DMS153 treated with DMSO at 0.1 percent for 48 hours (cell line): ENCODE results near the gene FAM217A.

Experiments used
- DNase-seq: peaks from one replicate; lab custom pipeline; 2025; ENCODE audit not compliant: unreplicated experiment; lab: John Stamatoyannopoulos, UW

Gene FAM217A

GRCh38 chr6:4021854-4022695 is 56.9 kb downstream of the FAM217A start:
- DNase-seq = no peak

- peak; percentile 65 for DNase-seq
Measured at GRCh38 chr6:4021133-4021853, 57.6 kb downstream of the FAM217A start.

DNA sequence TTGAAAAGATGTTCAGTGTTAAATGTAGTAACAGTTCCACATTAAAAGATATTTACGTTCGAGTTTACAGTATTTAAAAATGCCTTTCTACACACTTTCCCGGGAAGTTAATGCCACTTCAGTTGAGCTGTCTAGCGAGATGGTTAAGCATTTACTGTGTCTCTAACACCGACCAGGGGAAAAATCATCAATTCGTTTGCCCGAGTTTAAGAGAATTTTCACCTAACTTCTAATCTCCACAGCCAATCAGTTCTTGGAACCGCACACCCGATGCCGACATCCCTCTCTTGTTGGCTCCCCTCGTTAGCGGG is 58.2 kb downstream of the FAM217A start:
- DNase-seq = no peak

DNA sequence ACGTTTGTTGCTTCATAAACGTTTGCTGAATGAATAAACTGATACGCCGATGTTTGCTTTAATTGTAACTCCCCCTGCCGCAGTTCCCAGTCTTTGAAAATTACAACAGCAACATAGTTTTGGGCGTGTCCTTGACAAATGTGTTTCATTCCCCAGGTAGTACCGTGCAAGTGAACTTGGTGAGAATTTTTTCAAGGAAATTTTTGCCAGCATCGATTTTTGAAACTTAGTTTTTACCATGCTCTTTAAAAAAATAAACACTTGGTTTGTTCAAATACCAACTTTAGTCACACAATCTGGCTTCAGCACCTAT is 60.1 kb downstream of the FAM217A start:
- DNase-seq = no peak
